ENCODE data around the gene CASKIN2. TPM values are rescaled to one million over a fixed set of nuclear protein-coding genes. Genes with fewer than 3 reads are reported as not detected.
"Not testable (repeated sequence)": the region's sequence is repeated elsewhere in the genome, so short reads cannot be mapped to it uniquely, and the experiment has no call there.

CASKIN2 gene
- total RNA-seq, 1 experiment from 2014 or later, result 8.9 TPM

GRCh38 chr17:75468779-75469373 is 46.5 kb downstream of the CASKIN2 start:
- DNase-seq (ENCODE audit: low read depth), result no peak

- no peak for DNase-seq (ENCODE audit: low read depth)
These were observed 47.0 kb downstream of the CASKIN2 start for GRCh38 chr17:75468291-75468754.

GRCh38 chr17:75465039-75465438 is 50.3 kb downstream of the CASKIN2 start:
- no peak for DNase-seq (ENCODE audit: low read depth)

GRCh38 chr17:75463603-75464002 is 51.7 kb downstream of the CASKIN2 start:
- no peak for DNase-seq (ENCODE audit: low read depth)

GRCh38 chr17:75460295-75460694 is 55.0 kb downstream of the CASKIN2 start:
- no peak for DNase-seq (ENCODE audit: low read depth)

- DNase-seq (ENCODE audit: low read depth), result peak; percentile 69
These were observed 55.6 kb downstream of the CASKIN2 start for GRCh38 chr17:75459590-75460267.

- DNase-seq (ENCODE audit: low read depth), result no peak
These were observed 56.1 kb downstream of the CASKIN2 start for GRCh38 chr17:75459246-75459589.

- peak; percentile 41 for DNase-seq (ENCODE audit: low read depth)
These were observed 58.2 kb downstream of the CASKIN2 start for GRCh38 chr17:75457047-75457654.

- DNase-seq (ENCODE audit: low read depth), result peak; percentile 95
These were observed 58.8 kb downstream of the CASKIN2 start, which contains the start of gene TMEM94 for GRCh38 chr17:75456417-75457046. Gene TMEM94, plus strand, starts transcription at chr17:75456635. Its CDS starts 15,271 bp downstream, at chr17:75471906.

GRCh38 chr17:75456039-75456416 is 59.3 kb downstream of the CASKIN2 start:
- no peak for DNase-seq (ENCODE audit: low read depth)

GRCh38 chr17:75454672-75455071 is 60.7 kb downstream of the CASKIN2 start:
- not testable (repeated sequence) for DNase-seq (ENCODE audit: low read depth)

GRCh38 chr17:75454193-75454592 is 61.1 kb downstream of the CASKIN2 start:
- peak; percentile 69 for DNase-seq (ENCODE audit: low read depth)

GRCh38 chr17:75450270-75450669 is 65.1 kb downstream of the CASKIN2 start:
- no peak for DNase-seq (ENCODE audit: low read depth)

Other genes starting within 250 kb of the CASKIN2 start
- gene MIF4GD, start 244.3 kb downstream of the CASKIN2 start, total RNA-seq (2014; rRNA removed; shearing (Covaris generic)), result 14.3 and 19.4 TPM in 2 replicates
- 6.7 and 12.5 TPM in 2 replicates for gene SLC25A19, start 226.1 kb downstream of the CASKIN2 start, total RNA-seq (2014; rRNA removed; shearing (Covaris generic))
- 77.5 and 109 TPM in 2 replicates for gene GRB2, start 109.9 kb downstream of the CASKIN2 start, total RNA-seq (2014; rRNA removed; shearing (Covaris generic))
- gene TMEM94, start 58.9 kb downstream of the CASKIN2 start, total RNA-seq (2014; rRNA removed; shearing (Covaris generic)), result 29.1 and 48.8 TPM in 2 replicates
- 14.9 and 22.7 TPM in 2 replicates for gene TSEN54, start 991 bp upstream of the CASKIN2 start, total RNA-seq (2014; rRNA removed; shearing (Covaris generic))
- 4.1 and 4.5 TPM in 2 replicates for gene LLGL2, start 10.2 kb upstream of the CASKIN2 start, total RNA-seq (2014; rRNA removed; shearing (Covaris generic))
- 0.20 and 1.5 TPM in 2 replicates for gene MYO15B, start 72.3 kb upstream of the CASKIN2 start, total RNA-seq (2014; rRNA removed; shearing (Covaris generic))
- gene SMIM5, start 117.9 kb upstream of the CASKIN2 start, total RNA-seq (2014; rRNA removed; shearing (Covaris generic)), result not detected in 2 replicates
- 8.9 and 13.1 TPM in 2 replicates for gene RECQL5, start 151.6 kb upstream of the CASKIN2 start, total RNA-seq (2014; rRNA removed; shearing (Covaris generic))
- gene SAP30BP, start 151.8 kb upstream of the CASKIN2 start, total RNA-seq (2014; rRNA removed; shearing (Covaris generic)), result 54.7 and 79.3 TPM in 2 replicates
- gene ITGB4, start 205.9 kb upstream of the CASKIN2 start, total RNA-seq (2014; rRNA removed; shearing (Covaris generic)), result 4.8 and 8.0 TPM in 2 replicates
- gene GALK1, start 249.7 kb upstream of the CASKIN2 start, total RNA-seq (2014; rRNA removed; shearing (Covaris generic)), result 20.4 and 31.6 TPM in 2 replicates